Vagina (tissue), 2 donors: ENCODE data around the gene OR2A14. TPM values are rescaled to one million over a fixed set of nuclear protein-coding genes. Genes with fewer than 3 reads are reported as not detected.
"Not testable (repeated sequence)": the region's sequence is repeated elsewhere in the genome, so short reads cannot be mapped to it uniquely, and the experiment has no call there.

Experiments used
- DNase-seq, 2 donors: peaks; one replicate each; pipeline ENCODE4 v3.0.0-alpha.2; 2017; ENCODE audit errors: extremely low spot score in 2 of 2
- H3K27ac ChIP-seq: fragments of 200-600 bp; sonication (generic); one replicate; pipeline ENCODE4 v1.5.1; 2019
- H3K27me3 ChIP-seq: fragments of 200-600 bp; sonication (generic); one replicate; pipeline ENCODE4 v1.5.1; 2019
- H3K36me3 ChIP-seq, 2 donors: fragments of 200-600 bp; sonication (generic); one replicate each; pipeline ENCODE4 v1.5.1; 2017 to 2019
- H3K4me1 ChIP-seq: fragments of 200-600 bp; sonication (generic); one replicate; pipeline ENCODE4 v1.5.1; 2019
- H3K4me3 ChIP-seq, 2 donors: fragments of 200-600 bp; sonication (generic); 1 replicate in 1 of 2; 2 replicates in 1 of 2; pipeline ENCODE4 v1.5.1; 2016 to 2019
- H3K9me3 ChIP-seq: fragments of 200-600 bp; sonication (generic); one replicate; pipeline ENCODE4 v1.5.1; 2019
- POLR2A ChIP-seq, 2 donors: fragments of 450-650 bp; IDR thresholded peaks; one replicate each; pipeline ENCODE4 v1.6.1; 2017; ENCODE audit warnings: antibody characterized with exemption in 2 of 2, mild to moderate bottlenecking in 2 of 2, moderate library complexity in 2 of 2
- POLR2AphosphoS5 ChIP-seq, 2 donors: sonication (generic); formaldehyde crosslinking; IDR thresholded peaks; one replicate each; pipeline ENCODE4 v1.9.0; 2017; ENCODE audit warnings: antibody characterized with exemption in 2 of 2, mild to moderate bottlenecking in 2 of 2, low read depth in 1 of 2; ENCODE audit not compliant: insufficient read depth in 1 of 2
- intact Hi-C: fragments of 100-400 bp; cut with DNase I; formaldehyde crosslinking; loops from one replicate; pipeline ENCODE4 v1.15.1; 2023
- total RNA-seq: library from RNA; depleted of rRNA; stranded (reverse); fragments of >200 nt; gene quantifications from one replicate; pipeline ENCODE4 v1.2.3, GENCODE V29; 2016
- TF ChIP-seq, protein P1 (sequence below), 3 experiments: fragments of 450-650 bp in 2 of 3; fragments of 200-600 bp in 1 of 3; sonication (generic) in 1 of 3; IDR thresholded peaks; one replicate each; pipeline ENCODE4 v1.5.1; 2017 to 2019; ENCODE audit warnings: antibody characterized with exemption in 3 of 3, mild to moderate bottlenecking in 2 of 3, moderate library complexity in 2 of 3

The OR2A14 gene
- total RNA-seq, 1 donor from 2014 or later: not detected

DNA sequence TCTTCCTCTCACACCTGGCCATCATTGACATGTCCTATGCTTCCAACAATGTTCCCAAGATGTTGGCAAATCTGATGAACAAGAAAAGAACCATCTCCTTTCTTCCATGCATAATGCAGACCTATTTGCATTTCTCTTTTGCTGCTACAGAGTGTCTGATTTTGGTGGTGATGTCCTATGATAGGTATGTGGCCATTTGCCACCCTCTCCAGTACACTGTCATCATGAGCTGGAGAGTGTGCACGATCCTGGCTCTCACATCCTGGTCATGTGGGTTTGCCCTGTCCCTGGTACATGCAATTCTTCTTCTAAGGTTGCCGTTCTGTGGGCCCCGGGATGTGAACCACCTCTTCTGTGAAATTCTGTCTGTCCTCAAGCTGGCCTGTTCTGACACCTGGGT lies 19.2 kb downstream of the OR2A14 start:
- intact Hi-C loops: no loop called here
- TF ChIP-seq POLR2A (IDR thresholded peaks at IDR 0.05) (no peak), POLR2AphosphoS5 (IDR thresholded peaks at IDR 0.05; ENCODE audit: insufficient read depth in 1 of 2, low read depth in 1 of 2) (no peak)
- TF ChIP-seq, protein P1, sequence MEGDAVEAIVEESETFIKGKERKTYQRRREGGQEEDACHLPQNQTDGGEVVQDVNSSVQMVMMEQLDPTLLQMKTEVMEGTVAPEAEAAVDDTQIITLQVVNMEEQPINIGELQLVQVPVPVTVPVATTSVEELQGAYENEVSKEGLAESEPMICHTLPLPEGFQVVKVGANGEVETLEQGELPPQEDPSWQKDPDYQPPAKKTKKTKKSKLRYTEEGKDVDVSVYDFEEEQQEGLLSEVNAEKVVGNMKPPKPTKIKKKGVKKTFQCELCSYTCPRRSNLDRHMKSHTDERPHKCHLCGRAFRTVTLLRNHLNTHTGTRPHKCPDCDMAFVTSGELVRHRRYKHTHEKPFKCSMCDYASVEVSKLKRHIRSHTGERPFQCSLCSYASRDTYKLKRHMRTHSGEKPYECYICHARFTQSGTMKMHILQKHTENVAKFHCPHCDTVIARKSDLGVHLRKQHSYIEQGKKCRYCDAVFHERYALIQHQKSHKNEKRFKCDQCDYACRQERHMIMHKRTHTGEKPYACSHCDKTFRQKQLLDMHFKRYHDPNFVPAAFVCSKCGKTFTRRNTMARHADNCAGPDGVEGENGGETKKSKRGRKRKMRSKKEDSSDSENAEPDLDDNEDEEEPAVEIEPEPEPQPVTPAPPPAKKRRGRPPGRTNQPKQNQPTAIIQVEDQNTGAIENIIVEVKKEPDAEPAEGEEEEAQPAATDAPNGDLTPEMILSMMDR (IDR thresholded peaks at IDR 0.05): no peak
- Histone ChIP-seq H3K36me3 (no peaks in the 10 kb centered on the region), H3K4me1 (no peaks in the 10 kb centered on the region), H3K9me3 (no peaks in the 10 kb centered on the region), H3K27ac (no peak overlapping the region), H3K27me3 (no peaks in the 10 kb centered on the region), H3K4me3 (no peak overlapping the region)
- no peak for DNase-seq

DNA sequence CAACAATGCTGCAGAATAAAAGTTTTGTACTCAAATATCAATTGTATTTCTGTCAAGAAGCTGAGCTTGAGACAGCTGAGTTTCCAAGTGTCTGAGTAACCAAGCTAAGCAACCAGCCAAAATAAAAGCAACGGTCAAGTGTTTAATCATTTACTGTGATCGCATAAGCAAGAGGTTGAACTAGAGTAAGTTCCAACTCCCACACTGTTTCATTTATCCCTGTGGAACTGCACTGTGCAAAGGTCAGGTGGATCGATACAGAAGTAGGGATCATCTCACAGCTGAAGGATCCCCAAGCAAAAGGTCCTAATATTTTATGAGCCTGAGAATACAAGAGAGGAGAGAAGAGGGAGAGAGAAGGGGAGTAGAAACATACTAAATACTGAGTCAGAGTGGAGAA lies 21.4 kb downstream of the OR2A14 start:
- Histone ChIP-seq H3K36me3 (no peaks in the 10 kb centered on the region), H3K4me3 (no peak overlapping the region), H3K27ac (no peak overlapping the region), H3K9me3 (peaks cover 5% of the 10 kb centered on the region), H3K4me1 (no peaks in the 10 kb centered on the region), H3K27me3 (no peaks in the 10 kb centered on the region)
- no peak for DNase-seq
- TF ChIP-seq, protein P1 (IDR thresholded peaks at IDR 0.05): no peak
- intact Hi-C loops: no loop called here

DNA sequence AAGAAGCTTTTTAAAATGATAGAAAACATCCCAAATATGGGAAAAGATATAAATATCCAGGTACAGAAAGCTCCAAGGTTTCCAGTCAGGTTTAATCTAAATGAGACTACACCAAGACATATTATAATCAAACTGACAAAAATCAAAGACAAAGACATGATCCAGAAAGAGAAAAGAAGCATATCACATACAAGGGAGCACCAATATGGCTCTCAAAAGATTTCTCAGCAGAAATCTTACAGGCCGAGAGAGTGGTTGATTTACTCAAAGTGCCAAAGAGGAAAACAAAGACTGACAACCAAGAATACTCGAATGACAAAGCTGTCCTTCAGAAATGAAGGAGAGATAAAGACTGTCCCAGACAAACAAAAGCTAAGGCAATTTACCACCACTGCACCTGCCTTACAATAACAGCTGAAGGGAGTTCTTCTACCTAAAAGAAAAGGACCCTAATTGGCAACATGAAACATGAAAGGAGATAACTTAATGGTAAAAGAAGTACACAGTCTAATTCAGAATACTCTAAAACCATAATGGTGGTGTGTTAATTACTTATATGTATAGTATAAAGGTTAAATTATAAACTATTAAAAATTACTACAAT lies 25.4 kb downstream of the OR2A14 start:
- peaks cover 5% of the 10 kb centered on the region for H3K9me3 ChIP-seq
- no peak overlapping the region for H3K27ac ChIP-seq
- H3K36me3 ChIP-seq: no peaks in the 10 kb centered on the region
- H3K27me3 ChIP-seq: no peaks in the 10 kb centered on the region
- no peak for DNase-seq
- H3K4me1 ChIP-seq: no peaks in the 10 kb centered on the region
- TF ChIP-seq POLR2AphosphoS5 (IDR thresholded peaks at IDR 0.05; ENCODE audit: insufficient read depth in 1 of 2, low read depth in 1 of 2): no peak
- no peak overlapping the region for H3K4me3 ChIP-seq
- intact Hi-C loops: no loop called here

DNA sequence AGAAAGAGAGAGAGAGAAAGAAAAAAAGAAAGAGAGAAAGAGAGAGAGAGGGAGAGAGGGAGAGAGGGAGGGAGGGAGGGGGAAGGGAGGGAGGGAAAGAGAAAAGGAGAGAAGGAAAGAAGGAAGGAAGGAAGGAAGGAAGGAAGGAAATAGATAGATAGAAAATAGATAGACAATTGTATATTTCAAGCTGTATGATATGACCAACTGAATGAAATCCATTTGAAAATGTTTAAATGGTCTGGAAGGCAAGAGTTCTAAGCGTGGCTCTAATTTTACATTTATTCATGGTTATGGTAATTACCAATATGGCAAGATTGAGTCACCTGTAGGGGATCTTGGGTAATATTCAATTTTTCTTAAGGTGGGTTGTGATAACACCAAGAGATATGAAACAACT lies 35.9 kb downstream of the OR2A14 start:
- Histone ChIP-seq H3K36me3 (no peaks in the 10 kb centered on the region), H3K4me1 (no peaks in the 10 kb centered on the region), H3K27ac (no peak overlapping the region), H3K4me3 (no peak overlapping the region), H3K27me3 (no peaks in the 10 kb centered on the region), H3K9me3 (no peaks in the 10 kb centered on the region)
- DNase-seq: no peak
- TF ChIP-seq, protein P1 (IDR thresholded peaks at IDR 0.05): no peak
- no peak for TF ChIP-seq POLR2AphosphoS5 (IDR thresholded peaks at IDR 0.05; ENCODE audit: insufficient read depth in 1 of 2, low read depth in 1 of 2)
- TF ChIP-seq POLR2A (IDR thresholded peaks at IDR 0.05): no peak
- intact Hi-C loops: no loop called here

DNA sequence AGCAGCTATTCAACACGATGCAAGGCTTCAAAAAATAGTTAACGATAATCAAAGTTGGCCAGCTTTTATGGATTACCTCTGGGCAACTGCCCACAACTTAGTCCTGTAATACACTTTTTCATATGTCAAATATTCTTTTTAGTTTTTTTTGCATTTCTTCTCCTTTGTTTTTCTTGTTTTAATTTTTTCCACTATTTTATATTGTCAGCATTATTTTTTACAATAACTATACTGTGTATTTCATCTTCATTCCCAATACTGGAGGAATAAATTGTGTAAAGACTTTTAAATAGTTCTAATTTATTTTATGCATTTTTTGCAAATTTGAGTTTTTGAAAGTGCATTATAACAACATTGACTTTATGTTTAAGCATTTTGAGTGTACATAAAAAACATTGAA lies 41.8 kb downstream of the OR2A14 start:
- H3K36me3 ChIP-seq: no peaks in the 10 kb centered on the region
- no peaks in the 10 kb centered on the region for H3K4me1 ChIP-seq
- no peak for DNase-seq
- H3K27ac ChIP-seq: no peak overlapping the region
- no peaks in the 10 kb centered on the region for H3K9me3 ChIP-seq
- H3K4me3 ChIP-seq: no peak overlapping the region
- H3K27me3 ChIP-seq: no peaks in the 10 kb centered on the region
- intact Hi-C loops: no loop called here
- TF ChIP-seq, protein P1 (IDR thresholded peaks at IDR 0.05): no peak
- TF ChIP-seq POLR2AphosphoS5 (IDR thresholded peaks at IDR 0.05; ENCODE audit: insufficient read depth in 1 of 2, low read depth in 1 of 2) (no peak), POLR2A (IDR thresholded peaks at IDR 0.05) (no peak)

DNA sequence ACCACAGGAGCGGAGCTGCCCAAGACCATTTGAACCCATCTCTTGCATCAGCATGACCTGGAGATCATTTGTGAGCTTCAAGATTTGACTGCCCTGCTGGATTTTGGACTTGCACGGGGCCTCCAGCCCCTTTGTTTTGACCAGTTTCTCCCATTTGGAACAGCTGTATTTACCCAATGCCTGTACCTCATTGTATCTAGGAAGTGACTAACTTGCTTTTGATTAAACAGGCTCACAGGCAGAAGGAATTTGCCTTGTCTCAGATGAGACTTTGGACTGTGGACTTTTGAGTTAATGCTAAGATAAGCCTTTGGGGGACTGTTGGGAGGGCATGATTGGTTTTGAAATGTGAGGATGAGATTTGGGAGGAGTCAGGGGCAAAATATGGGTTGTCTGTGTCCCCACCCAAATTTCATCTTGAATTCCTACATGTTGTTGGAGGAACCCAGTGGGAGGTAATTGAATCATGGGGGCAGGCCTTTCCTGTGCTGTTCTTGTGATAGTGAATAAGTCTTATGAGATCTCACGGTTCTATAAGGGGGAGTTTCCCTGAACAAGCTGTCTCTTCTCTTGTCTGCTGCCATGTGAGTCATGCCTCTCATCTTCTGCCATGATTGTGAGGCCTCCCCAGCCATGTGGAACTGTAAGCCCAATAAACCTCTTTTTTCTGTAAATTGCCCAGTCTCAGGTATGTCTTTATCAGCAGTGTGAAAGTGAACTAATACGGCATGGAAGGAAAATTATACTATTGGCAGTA lies 48.8 kb downstream of the OR2A14 start:
- DNase-seq, intact Hi-C loops, H3K36me3 ChIP-seq, H3K27ac ChIP-seq, H3K4me1 ChIP-seq, H3K4me3 ChIP-seq, H3K9me3 ChIP-seq, H3K27me3 ChIP-seq: not testable (repeated sequence)
